Upper lobe of left lung (tissue), 6 donors: ENCODE results near the gene PTRH2. TPM values are rescaled to one million over a fixed set of nuclear protein-coding genes. Genes with fewer than 3 reads are reported as not detected.
A peak's percentile ranks its signal among the peaks of the same experiment; 100 is the strongest.
"Not testable (repeated sequence)": the region's sequence is repeated elsewhere in the genome, so short reads cannot be mapped to it uniquely, and the experiment has no call there.

Source experiments
- ATAC-seq, 2 donors: fragments of 200-7000 bp; cut with Tn5 transposase; one replicate each; pipeline ENCODE4 v1.9.1; 2022; ENCODE audit warnings: mild to moderate bottlenecking in 2 of 2, moderate library complexity in 2 of 2; ENCODE audit not compliant: low FRiP score in 2 of 2
- DNase-seq, 2 donors: peaks; one replicate each; pipeline ENCODE4 v3.0.0-alpha.2; 2019 to 2020
- H3K27ac ChIP-seq, 4 donors: fragments of 200-600 bp; sonication (generic); one replicate each; pipeline ENCODE4 v1.5.1; 2016 to 2019
- H3K27me3 ChIP-seq, 4 donors: fragments of 200-600 bp; sonication (generic); one replicate each; pipeline ENCODE4 v1.5.1; 2017 to 2019
- H3K36me3 ChIP-seq, 4 donors: fragments of 200-600 bp; sonication (generic); one replicate each; pipeline ENCODE4 v1.5.1; 2016 to 2019
- H3K4me1 ChIP-seq, 4 donors: fragments of 200-600 bp; sonication (generic); one replicate each; pipeline ENCODE4 v1.5.1; 2018 to 2019
- H3K4me3 ChIP-seq, 4 donors: fragments of 200-600 bp; sonication (generic); one replicate each; pipeline ENCODE4 v1.5.1; 2017 to 2019; ENCODE audit warnings: mild to moderate bottlenecking in 2 of 4, moderate library complexity in 1 of 4
- H3K9me3 ChIP-seq, 4 donors: fragments of 200-600 bp; sonication (generic); one replicate each; pipeline ENCODE4 v1.5.1; 2018 to 2019
- CTCF ChIP-seq, 6 experiments: fragments of 450-650 bp in 4 of 6; fragments of 200-600 bp in 2 of 6; sonication (generic) in 2 of 6; IDR thresholded peaks; one replicate each; pipeline ENCODE4 v1.5.1; 2016 to 2019; ENCODE audit warnings: antibody characterized with exemption in 6 of 6
- EP300 ChIP-seq, 4 donors: sonication (generic); formaldehyde crosslinking; IDR thresholded peaks; one replicate each; pipeline ENCODE4 v1.5.1; 2017; ENCODE audit warnings: antibody characterized with exemption in 4 of 4, control low read depth in 2 of 4
- POLR2A ChIP-seq, 4 donors: fragments of 450-650 bp; IDR thresholded peaks; one replicate each; pipeline ENCODE4 v1.5.1; 2016 to 2017; ENCODE audit warnings: antibody characterized with exemption in 4 of 4, mild to moderate bottlenecking in 2 of 4
- POLR2AphosphoS5 ChIP-seq, 2 donors: sonication (generic); formaldehyde crosslinking; IDR thresholded peaks; one replicate each; pipeline ENCODE4 v1.5.1; 2017; ENCODE audit warnings: antibody characterized with exemption in 2 of 2
- WGBS, 2 donors: methylation state at CpG; one replicate each; pipeline ENCODE4 v1.1.5; 2017 to 2018; 5-methylcytosine and 5-hydroxymethylcytosine counted together
- total RNA-seq, 6 donors: library from RNA; depleted of rRNA in 4 of 6; stranded (reverse); fragments of >200 nt in 4 of 6; gene quantifications; one replicate each; pipeline versions ENCODE4 v1.1.0 to v1.2.1, GENCODE V29; 2016 to 2021
- donor health status: DM: no; HTN: no; CAD: no; lungs with moderate emphysema.
- donor health status: DM: no; HTN: yes; CAD: no; lungs with severe emphysema.

Gene PTRH2
- total RNA-seq = 10 to 100 TPM; 13.7 to 38.5 (median 22.0) TPM

GRCh38 chr17:59707149-59707970, at the start of gene PTRH2, which contains the start of gene VMP1:
TSS of gene PTRH2 (minus strand) at chr17:59707430. CDS start at chr17:59697978, 9,452 bp downstream.
TSS of gene VMP1 (plus strand) at chr17:59707654. CDS start at chr17:59731447, 23,793 bp downstream.
- Histone ChIP-seq H3K4me3 (peak within 1 kb of the TSS; percentile 59 to 94 (median 69)), H3K27ac (peak within 1 kb of the TSS; percentile 87 to 97 (median 92)), H3K4me1 (peaks cover 37 to 59% (median 44%) of the 10 kb centered on the region in 4 donors), H3K36me3 (peaks cover 0 to 8% (median 0%) of the 10 kb centered on the region in 4 donors), H3K27me3 (no peaks in the 10 kb centered on the region), H3K9me3 (no peaks in the 10 kb centered on the region)
- 0 to 1% methylated on average over 24 to 32 of the region's 45 CpGs for WGBS, 2 donors
- ATAC-seq (peak; percentile 99 to 100), DNase-seq (peak; percentile 92 to 99)
- TF ChIP-seq POLR2A (IDR thresholded peaks at IDR 0.05) (peak in 3 of 4 donors; percentile 62 to 90 (median 70)), EP300 (IDR thresholded peaks at IDR 0.05) (peak in 1 of 4 donors; percentile 39), POLR2AphosphoS5 (IDR thresholded peaks at IDR 0.05) (peak; percentile 88 to 90), CTCF (IDR thresholded peaks at IDR 0.05) (peak in 1 of 6 experiments; percentile 8)

GRCh38 chr17:59756236-59756818, 49.1 kb upstream of the PTRH2 start:
- Histone ChIP-seq H3K27ac (peak overlapping the region; percentile 35 to 69 (median 67)), H3K36me3 (peaks cover 0 to 4% (median 1%) of the 10 kb centered on the region in 4 donors), H3K4me1 (peaks cover 13 to 39% (median 23%) of the 10 kb centered on the region in 4 donors), H3K9me3 (no peaks in the 10 kb centered on the region), H3K27me3 (no peaks in the 10 kb centered on the region), H3K4me3 (no peak overlapping the region)
- TF ChIP-seq EP300 (IDR thresholded peaks at IDR 0.05) (no peak), POLR2A (IDR thresholded peaks at IDR 0.05) (no peak), POLR2AphosphoS5 (IDR thresholded peaks at IDR 0.05) (no peak), CTCF (IDR thresholded peaks at IDR 0.05) (no peak)
- 37 to 47% methylated on average over 3 of the region's 3 CpGs for WGBS, 2 donors
- ATAC-seq = peak; percentile 26 to 73
- DNase-seq = no peak

GRCh38 chr17:59755069-59755468, 47.8 kb upstream of the PTRH2 start:
- not testable (repeated sequence) for H3K4me3 ChIP-seq, H3K9me3 ChIP-seq, H3K36me3 ChIP-seq, DNase-seq, H3K27me3 ChIP-seq, ATAC-seq
- Histone ChIP-seq H3K27ac (peak overlapping the region in 2 of 4 donors; percentile 68 to 69), H3K4me1 (peaks cover 13 to 35% (median 23%) of the 10 kb centered on the region in 4 donors)
- 93 to 97% methylated on average over 12 of the region's 12 CpGs for WGBS, 2 donors

- H3K27ac ChIP-seq = peak overlapping the region; percentile 27 to 69 (median 51)
- no peak for DNase-seq
- TF ChIP-seq CTCF (IDR thresholded peaks at IDR 0.05) (no peak), POLR2AphosphoS5 (IDR thresholded peaks at IDR 0.05) (no peak), POLR2A (IDR thresholded peaks at IDR 0.05) (no peak), EP300 (IDR thresholded peaks at IDR 0.05) (no peak)
- H3K36me3 ChIP-seq = peaks cover 0 to 4% (median 0%) of the 10 kb centered on the region in 4 donors
- H3K4me1 ChIP-seq = peaks cover 10 to 35% (median 23%) of the 10 kb centered on the region in 4 donors
- H3K4me3 ChIP-seq = no peak overlapping the region
- H3K9me3 ChIP-seq = no peaks in the 10 kb centered on the region
- no peaks in the 10 kb centered on the region for H3K27me3 ChIP-seq
- ATAC-seq = peak in 1 of 2 donors; percentile 75
These were observed 47.3 kb upstream of the PTRH2 start for GRCh38 chr17:59754552-59754951.
